Stimulated activated CD8-positive, alpha-beta memory T cell treated with anti-CD3 and anti-CD28 coated beads, Interleukin-2, amount 100 ng/mL, for 1 hour (primary cell): ENCODE results near the gene OR10P1.
"Not testable (repeated sequence)": the region's sequence is repeated elsewhere in the genome, so short reads cannot be mapped to it uniquely, and the experiment has no call there.

Experiments
- DNase-seq, 2 donors: peaks; one replicate each; pipeline ENCODE4 v3.0.0-alpha.2; 2020; ENCODE audit warnings: low read depth in 2 of 2

Gene OR10P1

GRCh38 chr12:55636853-55637252 is at the start of gene OR10P1:
TSS of gene OR10P1 (plus strand) at chr12:55636892. CDS start at chr12:55636892, 0 bp downstream.
- DNase-seq, result no peak

GRCh38 chr12:55590152-55590551 is 46.5 kb upstream of the OR10P1 start:
- not testable (repeated sequence) for DNase-seq

GRCh38 chr12:55607821-55608594 is 28.7 kb upstream of the OR10P1 start:
- DNase-seq, result no peak

GRCh38 chr12:55610598-55610997 is 26.1 kb upstream of the OR10P1 start:
- no peak for DNase-seq

GRCh38 chr12:55612646-55613045 is 24.0 kb upstream of the OR10P1 start:
- no peak for DNase-seq

GRCh38 chr12:55614764-55615163 is 21.9 kb upstream of the OR10P1 start:
- no peak for DNase-seq

GRCh38 chr12:55619354-55620138 is 17.1 kb upstream of the OR10P1 start:
- DNase-seq, result no peak

- no peak for DNase-seq
Observed at GRCh38 chr12:55624056-55624455, 12.6 kb upstream of the OR10P1 start.

GRCh38 chr12:55626154-55626553 is 10.5 kb upstream of the OR10P1 start:
- DNase-seq, result no peak

- no peak for DNase-seq
Observed at GRCh38 chr12:55629058-55629841, 7.4 kb upstream of the OR10P1 start.

- DNase-seq, result no peak
Observed at GRCh38 chr12:55631056-55631455, 5.6 kb upstream of the OR10P1 start.

- DNase-seq, result no peak
Observed at GRCh38 chr12:55631733-55632132, 5.0 kb upstream of the OR10P1 start.

GRCh38 chr12:55633151-55633550 is 3.5 kb upstream of the OR10P1 start:
- no peak for DNase-seq

- no peak for DNase-seq
Observed at GRCh38 chr12:55636116-55636655, 506 bp upstream of the OR10P1 start.

- DNase-seq, result no peak
Observed at GRCh38 chr12:55637467-55637866, 775 bp downstream of the OR10P1 start.

GRCh38 chr12:55641595-55641994 is 4.9 kb downstream of the OR10P1 start:
- no peak for DNase-seq

GRCh38 chr12:55642267-55642666 is 5.6 kb downstream of the OR10P1 start:
- DNase-seq, result no peak

GRCh38 chr12:55642669-55643068 is 6.0 kb downstream of the OR10P1 start:
- DNase-seq, result no peak

- no peak for DNase-seq
Observed at GRCh38 chr12:55644591-55644990, 7.9 kb downstream of the OR10P1 start.

GRCh38 chr12:55647027-55647426 is 10.3 kb downstream of the OR10P1 start:
- no peak for DNase-seq

- not testable (repeated sequence) for DNase-seq
Observed at GRCh38 chr12:55650620-55651298, 14.1 kb downstream of the OR10P1 start.
